HG02759 (cell line): ENCODE results near the gene COL5A3.
A peak's percentile ranks its signal among the peaks of the same experiment; 100 is the strongest.
"Not testable (repeated sequence)": the region's sequence is repeated elsewhere in the genome, so short reads cannot be mapped to it uniquely, and the experiment has no call there.

Experiments
- ATAC-seq: cut with Tn5 transposase; IDR thresholded peaks from one replicate; pipeline ENCODE4 v1.9.1; 2021; ENCODE audit warnings: mild to moderate bottlenecking, moderate library complexity; ENCODE audit not compliant: unreplicated experiment

COL5A3 gene

GRCh38 chr19:9940778-9941177 lies 69.5 kb downstream of the COL5A3 start:
- ATAC-seq = no peak

GRCh38 chr19:9939301-9939913 lies 70.9 kb downstream of the COL5A3 start:
- ATAC-seq = no peak

GRCh38 chr19:9937001-9937411 lies 73.3 kb downstream of the COL5A3 start:
- no peak for ATAC-seq

- no peak for ATAC-seq
Measured at GRCh38 chr19:9936326-9937000, 73.8 kb downstream of the COL5A3 start, which contains the start of gene OLFM2. Gene OLFM2, minus strand, starts transcription at chr19:9936515. Its CDS starts 149 bp downstream, at chr19:9936366.

GRCh38 chr19:9935506-9936325 lies 74.6 kb downstream of the COL5A3 start:
- ATAC-seq = no peak

GRCh38 chr19:9934132-9934950 lies 76.0 kb downstream of the COL5A3 start:
- ATAC-seq = no peak

GRCh38 chr19:9932835-9933234 lies 77.5 kb downstream of the COL5A3 start:
- no peak for ATAC-seq

- no peak for ATAC-seq
Measured at GRCh38 chr19:9931629-9932028, 78.7 kb downstream of the COL5A3 start.

- ATAC-seq = no peak
Measured at GRCh38 chr19:9923440-9923839, 86.9 kb downstream of the COL5A3 start.

GRCh38 chr19:9922782-9923379 lies 87.4 kb downstream of the COL5A3 start:
- not testable (repeated sequence) for ATAC-seq

GRCh38 chr19:9917321-9917720 lies 93.0 kb downstream of the COL5A3 start:
- ATAC-seq = no peak

- ATAC-seq = no peak
Measured at GRCh38 chr19:9916719-9917118, 93.6 kb downstream of the COL5A3 start.

GRCh38 chr19:9914315-9915207 lies 95.7 kb downstream of the COL5A3 start:
- peak; percentile 69 for ATAC-seq

- no peak for ATAC-seq
Measured at GRCh38 chr19:9914001-9914314, 96.3 kb downstream of the COL5A3 start.

- ATAC-seq = no peak
Measured at GRCh38 chr19:9913237-9914000, 96.9 kb downstream of the COL5A3 start.

- ATAC-seq = no peak
Measured at GRCh38 chr19:9912551-9913236, 97.6 kb downstream of the COL5A3 start.

- ATAC-seq = no peak
Measured at GRCh38 chr19:9911524-9912185, 98.6 kb downstream of the COL5A3 start.

- no peak for ATAC-seq
Measured at GRCh38 chr19:9910625-9911024, 99.7 kb downstream of the COL5A3 start.
